OCI-LY7 (cell line): ENCODE measurements around the gene RARB. TPM values are rescaled to one million over a fixed set of nuclear protein-coding genes. Genes with fewer than 3 reads are reported as not detected.

ENCODE experiments used
- BruUV-seq: library from RNA; stranded (reverse); fragments of 400-500 nt; replicated peaks from 2 replicates; lab custom pipeline; 2021; lab: Mats Ljungman, UMichigan
- CTCF ChIA-PET: fragments of 300-600 bp; sonication (Branson Sonifier 250); formaldehyde crosslinking; loops from one replicate; lab custom pipeline; 2022; ENCODE audit warnings: antibody characterized with exemption; ENCODE audit not compliant: unreplicated experiment; lab: Charles Lee
- POLR2A ChIA-PET: fragments of 300-600 bp; sonication (Branson Sonifier 250); formaldehyde crosslinking; loops from one replicate; lab custom pipeline; 2022; ENCODE audit warnings: antibody characterized with exemption; lab: Charles Lee
- DNase-seq: peaks from one replicate; pipeline ENCODE4 v3.0.0-alpha.2; 2015; ENCODE audit warnings: low spot score
- H2AFZ ChIP-seq: fragments of 200-600 bp; sonication (generic), shearing (Covaris generic); 2 replicates; pipeline ENCODE4 v1.6.1; 2014; ENCODE audit warnings: mild to moderate bottlenecking, antibody characterized with exemption, low read length, moderate library complexity
- H3K27ac ChIP-seq: fragments of 200-600 bp; sonication (generic); 2 replicates; pipeline ENCODE4 v1.5.1; 2014; ENCODE audit warnings: mixed run types, low read depth, mild to moderate bottlenecking, moderate library complexity, low read length, inconsistent platforms; ENCODE audit not compliant: poor library complexity, severe bottlenecking
- H3K36me3 ChIP-seq: fragments of 200-600 bp; sonication (generic); 2 replicates; pipeline ENCODE4 v1.6.1; 2014; ENCODE audit warnings: mild to moderate bottlenecking, antibody characterized with exemption, low read length, moderate library complexity, mixed read lengths; ENCODE audit not compliant: insufficient read depth
- H3K4me1 ChIP-seq: fragments of 200-600 bp; sonication (generic); 2 replicates; pipeline ENCODE4 v1.5.1; 2014; ENCODE audit warnings: mild to moderate bottlenecking, low read length; ENCODE audit not compliant: insufficient read depth, poor library complexity, severe bottlenecking
- H3K4me2 ChIP-seq: fragments of 200-600 bp; sonication (generic); 2 replicates; pipeline ENCODE4 v1.6.1; 2014; ENCODE audit warnings: mild to moderate bottlenecking, low read length
- H3K4me3 ChIP-seq: fragments of 200-600 bp; sonication (generic); 2 replicates; pipeline ENCODE4 v1.5.1; 2014; ENCODE audit warnings: mild to moderate bottlenecking, low read depth, low read length; ENCODE audit not compliant: poor library complexity, severe bottlenecking
- H3K79me2 ChIP-seq: fragments of 200-600 bp; sonication (generic); 2 replicates; pipeline ENCODE4 v1.6.1; 2016; ENCODE audit warnings: low read depth, mild to moderate bottlenecking, low read length, moderate library complexity, mixed read lengths; ENCODE audit not compliant: insufficient read depth
- H3K9me2 ChIP-seq: fragments of 200-600 bp; sonication (generic); 2 replicates; pipeline ENCODE4 v1.6.1; 2016; ENCODE audit warnings: mild to moderate bottlenecking, low read length, mixed read lengths; ENCODE audit not compliant: insufficient read depth
- H3K9me3 ChIP-seq: fragments of 200-600 bp; sonication (generic); 2 replicates; pipeline ENCODE4 v1.6.1; 2014; ENCODE audit warnings: mild to moderate bottlenecking, mixed run types, low read length, mixed read lengths
- H4K20me1 ChIP-seq: fragments of 200-600 bp; sonication (generic); 2 replicates; pipeline ENCODE4 v1.6.1; 2014; ENCODE audit warnings: mild to moderate bottlenecking, antibody characterized with exemption, low read length, moderate library complexity, mixed read lengths; ENCODE audit not compliant: insufficient read depth
- EZH2phosphoT487 ChIP-seq: fragments of 200-600 bp; sonication (generic); IDR thresholded peaks from 2 replicates; pipeline ENCODE4 v1.6.1; 2018; ENCODE audit warnings: low read depth, borderline replicate concordance, mild to moderate bottlenecking, mixed run types, antibody characterized with exemption, low read length, moderate library complexity, mixed read lengths
- intact Hi-C: fragments of 100-400 bp; cut with micrococcal nuclease; formaldehyde crosslinking; loops from one replicate; pipeline ENCODE4 v1.10.0; 2022; ENCODE audit not compliant: unreplicated experiment
- total RNA-seq, 2 experiments: library from RNA; depleted of rRNA in 1 of 2; stranded (reverse); fragments of >200 nt in 1 of 2; shearing (Covaris generic) in 1 of 2; gene quantifications; 2 replicates each; pipeline ENCODE4 v1.2.3, GENCODE V29; 2014 to 2022
- TF ChIP-seq, protein P1 (sequence below): fragments of 200-600 bp; sonication (generic); conservative IDR thresholded peaks from 2 replicates; pipeline ENCODE4 v1.5.1; 2014; ENCODE audit warnings: mild to moderate bottlenecking, antibody characterized with exemption, low read length, moderate library complexity, mixed read lengths

Gene RARB
- total RNA-seq, 2 experiments from 2014 or later = not detected

GRCh38 chr3:25416176-25416575, 11.9 kb upstream of the RARB start:
- no peaks in the 10 kb centered on the region for H3K36me3 ChIP-seq
- TF ChIP-seq, protein P1, sequence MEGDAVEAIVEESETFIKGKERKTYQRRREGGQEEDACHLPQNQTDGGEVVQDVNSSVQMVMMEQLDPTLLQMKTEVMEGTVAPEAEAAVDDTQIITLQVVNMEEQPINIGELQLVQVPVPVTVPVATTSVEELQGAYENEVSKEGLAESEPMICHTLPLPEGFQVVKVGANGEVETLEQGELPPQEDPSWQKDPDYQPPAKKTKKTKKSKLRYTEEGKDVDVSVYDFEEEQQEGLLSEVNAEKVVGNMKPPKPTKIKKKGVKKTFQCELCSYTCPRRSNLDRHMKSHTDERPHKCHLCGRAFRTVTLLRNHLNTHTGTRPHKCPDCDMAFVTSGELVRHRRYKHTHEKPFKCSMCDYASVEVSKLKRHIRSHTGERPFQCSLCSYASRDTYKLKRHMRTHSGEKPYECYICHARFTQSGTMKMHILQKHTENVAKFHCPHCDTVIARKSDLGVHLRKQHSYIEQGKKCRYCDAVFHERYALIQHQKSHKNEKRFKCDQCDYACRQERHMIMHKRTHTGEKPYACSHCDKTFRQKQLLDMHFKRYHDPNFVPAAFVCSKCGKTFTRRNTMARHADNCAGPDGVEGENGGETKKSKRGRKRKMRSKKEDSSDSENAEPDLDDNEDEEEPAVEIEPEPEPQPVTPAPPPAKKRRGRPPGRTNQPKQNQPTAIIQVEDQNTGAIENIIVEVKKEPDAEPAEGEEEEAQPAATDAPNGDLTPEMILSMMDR = no peak
- TF ChIP-seq EZH2phosphoT487 = no peak
- CTCF ChIA-PET = no interaction called here
- H3K9me2 ChIP-seq = no peaks in the 10 kb centered on the region
- intact Hi-C loops = no loop called here
- H3K79me2 ChIP-seq = no peaks in the 10 kb centered on the region
- no peaks in the 10 kb centered on the region for H4K20me1 ChIP-seq
- H3K4me2 ChIP-seq = no peak overlapping the region
- no TSS peak for BruUV-seq
- H3K4me3 ChIP-seq = no peak overlapping the region
- no peaks in the 10 kb centered on the region for H3K4me1 ChIP-seq
- no peak for DNase-seq
- H3K9me3 ChIP-seq = no peaks in the 10 kb centered on the region
- H2AFZ ChIP-seq = no peak overlapping the region
- no peak overlapping the region for H3K27ac ChIP-seq
- POLR2A ChIA-PET = no interaction called here

- no TSS peak for BruUV-seq
- Histone ChIP-seq H3K27ac (no peak overlapping the region), H3K4me3 (no peak overlapping the region), H2AFZ (no peak overlapping the region), H3K9me3 (no peaks in the 10 kb centered on the region), H3K4me2 (no peak overlapping the region), H3K9me2 (no peaks in the 10 kb centered on the region), H3K36me3 (no peaks in the 10 kb centered on the region), H4K20me1 (no peaks in the 10 kb centered on the region), H3K79me2 (no peaks in the 10 kb centered on the region), H3K4me1 (no peaks in the 10 kb centered on the region)
- POLR2A ChIA-PET = no interaction called here
- TF ChIP-seq EZH2phosphoT487 = no peak
- TF ChIP-seq, protein P1 = no peak
- intact Hi-C loops = no loop called here
- DNase-seq = no peak
- CTCF ChIA-PET = no interaction called here
Measured at GRCh38 chr3:25418596-25418995, 9.5 kb upstream of the RARB start.

GRCh38 chr3:25419251-25419650, 8.8 kb upstream of the RARB start:
- H3K36me3 ChIP-seq = no peaks in the 10 kb centered on the region

More at GRCh38 chr3:25419251-25419650, 8.8 kb upstream of the RARB start:
- Histone ChIP-seq H3K4me2 (no peak overlapping the region), H3K4me3 (no peak overlapping the region), H4K20me1 (no peaks in the 10 kb centered on the region), H3K9me3 (no peaks in the 10 kb centered on the region), H3K27ac (no peak overlapping the region), H3K9me2 (no peaks in the 10 kb centered on the region), H2AFZ (no peak overlapping the region), H3K79me2 (no peaks in the 10 kb centered on the region), H3K4me1 (no peaks in the 10 kb centered on the region)
- BruUV-seq = no TSS peak
- no peak for TF ChIP-seq EZH2phosphoT487
- TF ChIP-seq, protein P1 = no peak
- intact Hi-C loops = no loop called here
- ChIA-PET CTCF (no interaction called here), POLR2A (no interaction called here)
- no peak for DNase-seq
